Measurements from ENCODE around the gene MSRB2.
"Not testable (repeated sequence)": the region's sequence is repeated elsewhere in the genome, so short reads cannot be mapped to it uniquely, and the experiment has no call there.

MSRB2 gene

GRCh38 chr10:23070092-23070912 is 25.1 kb upstream of the MSRB2 start:
- not testable (repeated sequence) for DNase-seq

- DNase-seq = no peak
Observed at GRCh38 chr10:23070913-23071218, 24.5 kb upstream of the MSRB2 start.

GRCh38 chr10:23072593-23072992 is 22.8 kb upstream of the MSRB2 start:
- DNase-seq = not testable (repeated sequence)

GRCh38 chr10:23073527-23073926 is 21.9 kb upstream of the MSRB2 start:
- no peak for DNase-seq

- no peak for DNase-seq
Observed at GRCh38 chr10:23075672-23076071, 19.7 kb upstream of the MSRB2 start.

- no peak for DNase-seq
Observed at GRCh38 chr10:23078114-23078513, 17.3 kb upstream of the MSRB2 start.

GRCh38 chr10:23079700-23080099 is 15.7 kb upstream of the MSRB2 start:
- no peak for DNase-seq

GRCh38 chr10:23080262-23080661 is 15.1 kb upstream of the MSRB2 start:
- no peak for DNase-seq

GRCh38 chr10:23081221-23081750 is 14.1 kb upstream of the MSRB2 start:
- DNase-seq = no peak

GRCh38 chr10:23081891-23082290 is 13.5 kb upstream of the MSRB2 start:
- DNase-seq = no peak

GRCh38 chr10:23088609-23089008 is 6.8 kb upstream of the MSRB2 start:
- no peak for DNase-seq

- DNase-seq = no peak
Observed at GRCh38 chr10:23094786-23095403, 484 bp upstream of the MSRB2 start.

GRCh38 chr10:23095966-23096801 is 805 bp downstream of the MSRB2 start:
- no peak for DNase-seq

- DNase-seq = no peak
Observed at GRCh38 chr10:23096802-23097549, 1.6 kb downstream of the MSRB2 start.

GRCh38 chr10:23099079-23099478 is 3.7 kb downstream of the MSRB2 start:
- DNase-seq = no peak

- no peak for DNase-seq
Observed at GRCh38 chr10:23099816-23100215, 4.4 kb downstream of the MSRB2 start.

- DNase-seq = no peak
Observed at GRCh38 chr10:23100331-23101030, 5.1 kb downstream of the MSRB2 start.

GRCh38 chr10:23106331-23107072 is 11.1 kb downstream of the MSRB2 start:
- no peak for DNase-seq

- no peak for DNase-seq
Observed at GRCh38 chr10:23110722-23111516, 15.5 kb downstream of the MSRB2 start.

- DNase-seq = no peak
Observed at GRCh38 chr10:23111517-23112286, 16.3 kb downstream of the MSRB2 start.
